ENCODE data around the gene TCF7.

Gene TCF7

GRCh38 chr5:134113902-134114875, at the start of gene TCF7:
TCF7 (plus strand) TSS chr5:134114681; CDS start chr5:134114907, 226 bp downstream.
- DNase-seq (ENCODE audit: low read depth in 4 of 4, low spot score in 1 of 4), result peak in 2 of 4 experiments; percentile 56

- DNase-seq (ENCODE audit: low read depth in 4 of 4, low spot score in 1 of 4), result no peak
Observed at GRCh38 chr5:134069553-134069952, 44.9 kb upstream of the TCF7 start.

- DNase-seq (ENCODE audit: low read depth in 4 of 4, low spot score in 1 of 4), result peak in 2 of 4 experiments; percentile 42 to 45
Observed at GRCh38 chr5:134070725-134071613, 43.5 kb upstream of the TCF7 start.

- DNase-seq (ENCODE audit: low read depth in 4 of 4, low spot score in 1 of 4), result no peak
Observed at GRCh38 chr5:134071614-134072207, 42.8 kb upstream of the TCF7 start.

DNA sequence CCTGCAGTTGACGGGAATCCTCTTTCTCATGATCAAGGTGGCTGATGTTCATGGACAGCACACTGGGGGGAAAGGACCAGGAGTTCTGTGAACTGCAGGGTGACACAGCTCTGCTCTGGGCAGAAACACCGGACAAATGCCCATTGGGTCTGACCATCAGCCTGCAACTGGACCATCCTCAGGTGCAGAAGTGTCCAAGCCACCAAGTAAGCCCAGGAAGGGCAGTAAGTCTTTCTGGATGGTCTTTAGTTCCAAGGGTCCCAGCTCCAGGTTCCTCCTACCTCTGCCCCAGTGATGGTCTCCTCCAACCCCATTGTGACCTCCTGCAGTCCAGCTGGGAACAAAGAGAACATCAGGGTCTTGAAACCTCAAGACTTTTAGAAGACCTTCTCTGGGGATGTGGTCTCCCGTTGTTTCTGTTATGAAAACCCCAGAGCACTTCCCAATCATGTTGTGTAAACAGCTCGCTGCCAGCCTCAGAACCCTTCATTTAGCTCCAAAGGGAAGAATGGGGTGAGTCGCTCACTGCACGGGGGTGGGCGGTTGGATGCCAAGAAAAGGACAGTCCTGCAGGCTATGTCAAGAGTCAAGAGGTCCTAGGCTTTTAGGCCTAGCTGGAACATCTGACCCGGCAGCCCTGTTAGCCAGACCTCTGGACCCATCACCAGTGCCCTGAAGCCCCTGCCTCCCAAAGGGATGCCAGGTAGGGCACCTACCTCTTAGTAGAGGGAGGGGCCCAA, 41.8 kb upstream of the TCF7 start:
- no peak for DNase-seq (ENCODE audit: low read depth in 4 of 4, low spot score in 1 of 4)

- no peak for DNase-seq (ENCODE audit: low read depth in 4 of 4, low spot score in 1 of 4)
Observed at GRCh38 chr5:134073404-134073803, 41.1 kb upstream of the TCF7 start.

DNA sequence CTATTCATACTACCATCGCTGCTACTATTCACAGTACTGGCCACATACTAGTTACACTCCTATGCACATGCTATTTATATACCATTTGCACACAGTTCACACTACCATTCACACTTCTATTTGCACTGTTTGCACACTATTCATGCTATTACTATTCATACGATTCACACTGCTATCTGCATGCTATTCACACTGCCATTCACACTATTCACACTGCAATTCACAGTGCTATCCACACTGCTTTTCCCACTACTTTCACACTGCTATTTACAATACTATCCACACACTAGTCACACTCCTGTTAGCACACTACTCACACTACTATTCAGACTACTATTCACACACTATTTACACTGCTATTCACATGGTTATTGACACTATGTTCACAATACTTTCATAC, 39.4 kb upstream of the TCF7 start:
- DNase-seq (ENCODE audit: low read depth in 4 of 4, low spot score in 1 of 4), result no peak

GRCh38 chr5:134077926-134078580, 36.4 kb upstream of the TCF7 start:
- no peak for DNase-seq (ENCODE audit: low read depth in 4 of 4, low spot score in 1 of 4)

DNA sequence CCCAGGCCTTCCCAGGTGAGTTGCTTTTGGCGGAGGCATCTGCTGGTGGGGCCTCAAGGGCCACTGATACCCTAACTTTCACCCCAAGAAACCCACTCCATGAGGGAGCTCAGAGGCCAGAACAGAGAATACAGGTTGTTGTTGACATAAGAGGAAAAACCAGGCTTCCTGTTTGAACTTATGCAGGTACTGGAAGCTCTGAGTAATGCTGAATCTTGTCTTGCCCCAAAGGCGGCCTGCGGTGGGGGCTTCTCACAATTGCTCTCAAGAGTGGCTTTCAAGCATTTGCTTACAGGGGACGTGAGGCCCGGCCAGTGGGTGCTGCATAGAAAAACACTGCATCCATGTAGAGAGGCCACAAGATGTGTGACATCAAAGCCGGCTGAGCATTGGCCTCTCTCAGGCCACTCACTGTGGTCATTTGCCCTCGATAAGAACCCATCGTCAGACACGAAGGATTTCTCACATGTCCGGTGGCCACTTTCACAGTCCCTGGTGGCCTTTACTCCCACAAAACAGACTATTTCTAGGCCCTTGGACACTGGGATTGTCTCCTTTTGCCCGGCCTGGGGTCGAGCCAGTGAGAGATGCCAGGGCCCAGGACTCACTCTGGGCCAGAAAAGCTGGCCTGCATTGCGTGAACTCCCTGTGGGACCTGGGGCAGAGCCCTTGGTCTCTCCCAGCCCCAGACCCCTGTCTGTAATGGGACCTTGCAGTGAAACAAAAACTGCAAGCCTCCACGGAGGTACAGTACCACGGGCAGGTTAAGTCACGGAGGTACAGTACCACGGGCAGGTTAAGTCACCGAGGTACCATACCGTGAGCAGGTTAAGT, 34.5 kb upstream of the TCF7 start:
- peak in 1 of 4 experiments; percentile 70 for DNase-seq (ENCODE audit: low read depth in 4 of 4, low spot score in 1 of 4)

- no peak for DNase-seq (ENCODE audit: low read depth in 4 of 4, low spot score in 1 of 4)
Observed at GRCh38 chr5:134082264-134082992, 32.1 kb upstream of the TCF7 start.

GRCh38 chr5:134083517-134083916, 31.0 kb upstream of the TCF7 start:
- DNase-seq (ENCODE audit: low read depth in 4 of 4, low spot score in 1 of 4), result no peak

DNA sequence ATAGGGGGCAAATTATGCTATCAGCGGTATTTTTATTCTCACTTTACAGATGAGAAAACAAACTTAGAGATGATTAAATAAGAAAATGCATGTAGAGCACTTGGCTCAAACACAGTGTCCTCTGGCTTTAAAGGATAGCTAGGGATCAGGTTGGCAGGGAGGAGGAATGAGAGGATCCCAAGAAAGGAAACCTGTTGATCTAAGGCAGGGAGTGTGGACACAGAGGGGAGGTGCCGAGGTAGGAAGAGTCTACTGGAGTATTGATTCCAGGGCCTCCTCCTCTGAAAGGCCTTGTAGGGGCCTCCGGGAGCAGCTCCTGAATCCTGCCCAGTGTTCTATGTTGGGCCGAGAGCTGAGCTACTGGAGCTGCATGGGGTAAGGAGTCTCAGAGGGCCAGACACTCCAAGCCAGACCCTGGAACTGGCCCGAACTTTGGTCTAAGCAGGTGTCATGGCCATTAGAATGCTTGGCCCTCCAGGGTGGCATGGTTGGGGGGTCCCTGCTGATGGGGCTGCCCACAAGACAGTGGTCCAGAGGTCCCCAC, 30.4 kb upstream of the TCF7 start:
- DNase-seq (ENCODE audit: low read depth in 4 of 4, low spot score in 1 of 4), result no peak

DNA sequence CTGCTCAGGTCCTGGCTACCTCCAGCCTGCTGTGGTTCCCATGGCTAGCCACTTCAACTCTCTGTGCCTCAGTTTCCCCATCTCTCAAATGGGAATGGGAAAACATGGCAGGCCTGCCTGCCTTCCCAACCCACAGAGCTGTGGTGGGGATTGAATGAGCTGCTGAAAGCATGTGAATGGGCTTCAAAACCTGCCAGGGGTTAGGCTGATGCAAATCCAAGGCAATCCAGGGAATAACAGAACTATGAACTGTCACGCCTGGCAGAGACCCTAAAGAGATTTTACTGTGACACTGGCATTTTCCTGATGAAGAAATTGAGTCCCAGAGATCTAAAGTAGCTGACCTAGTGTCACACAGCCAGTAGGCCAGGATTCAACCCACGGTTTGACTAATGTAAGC, 29.9 kb upstream of the TCF7 start:
- no peak for DNase-seq (ENCODE audit: low read depth in 4 of 4, low spot score in 1 of 4)

- DNase-seq (ENCODE audit: low read depth in 4 of 4, low spot score in 1 of 4), result no peak
Observed at GRCh38 chr5:134085411-134085810, 29.1 kb upstream of the TCF7 start.

DNA sequence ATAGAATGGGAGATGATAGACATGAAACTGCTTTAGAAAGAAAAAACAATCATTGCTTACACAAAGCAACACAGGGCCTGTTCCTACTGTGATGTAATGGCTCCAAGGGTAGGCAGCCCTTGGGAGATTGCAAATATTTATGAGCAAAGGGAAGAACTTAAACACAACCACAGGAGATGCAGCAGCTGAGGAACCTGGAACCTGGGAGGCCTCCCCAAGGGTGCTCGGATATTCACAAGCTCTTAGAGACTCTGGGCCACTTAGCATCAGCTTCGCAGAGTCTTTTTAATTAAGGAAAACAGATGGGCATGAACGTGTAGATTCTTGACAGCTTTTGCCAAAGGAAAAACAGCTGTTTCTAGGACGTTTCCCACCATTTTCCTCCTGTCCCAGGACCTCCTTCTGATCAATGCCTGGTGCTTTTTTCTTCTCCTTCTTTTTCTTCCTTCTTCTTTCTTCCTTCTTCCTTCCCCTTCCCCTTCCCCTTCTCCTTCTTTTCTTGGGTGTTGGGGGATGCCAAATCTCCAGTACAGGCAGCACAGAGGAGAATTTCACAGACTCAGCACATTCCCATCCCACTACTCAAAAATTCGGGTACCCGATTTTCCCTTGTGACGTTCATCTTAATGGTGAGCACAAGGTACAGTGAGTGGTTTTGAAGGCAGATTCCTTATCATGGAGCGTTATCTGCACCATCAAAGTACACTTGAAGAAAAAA, 28.1 kb upstream of the TCF7 start:
- no peak for DNase-seq (ENCODE audit: low read depth in 4 of 4, low spot score in 1 of 4)

- peak in 2 of 4 experiments; percentile 54 to 77 for DNase-seq (ENCODE audit: low read depth in 4 of 4, low spot score in 1 of 4)
Observed at GRCh38 chr5:134086943-134087305, 27.6 kb upstream of the TCF7 start.

GRCh38 chr5:134088291-134088690, 26.2 kb upstream of the TCF7 start:
- DNase-seq (ENCODE audit: low read depth in 4 of 4, low spot score in 1 of 4), result no peak
